GM12892 (cell line): Measurements from ENCODE around the gene DROSHA.

Experiments used
- POLR2A ChIP-seq: IDR thresholded peaks from 2 replicates; pipeline ENCODE4 v1.6.1; 2011; ENCODE audit warnings: low read depth, low read length, control low read depth
- POLR2AphosphoS5 ChIP-seq: IDR thresholded peaks from 2 replicates; pipeline ENCODE4 v1.6.1; 2011; ENCODE audit warnings: low read depth, low read length, control low read depth
- TAF1 ChIP-seq: IDR thresholded peaks from 2 replicates; pipeline ENCODE4 v1.6.1; 2011; ENCODE audit warnings: low read depth, mild to moderate bottlenecking, control low read depth, low read length, borderline replicate concordance

DNA sequence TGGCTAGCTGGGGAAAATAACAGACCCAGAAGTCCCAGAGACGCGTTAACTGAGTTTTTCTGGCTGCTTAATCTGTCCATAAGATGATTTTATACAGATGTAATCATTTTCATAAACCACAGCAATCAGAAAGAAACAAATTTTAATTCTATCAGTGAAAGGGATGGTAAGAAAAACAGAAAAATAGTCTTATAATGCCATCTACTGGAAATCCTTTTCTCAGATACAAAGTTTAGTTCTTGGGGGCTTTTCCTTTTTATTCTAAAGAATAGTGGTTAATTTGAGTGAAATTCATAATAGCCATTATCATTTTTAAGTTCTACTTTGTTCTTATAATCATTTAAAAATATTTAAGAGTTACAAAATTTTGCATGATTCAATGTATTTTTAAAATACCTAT lies 44.4 kb downstream of the DROSHA start:
- no peak for TF ChIP-seq TAF1
- TF ChIP-seq POLR2A: no peak
- no peak for TF ChIP-seq POLR2AphosphoS5
